ENCODE results near the gene CRACR2B.

Gene CRACR2B

DNA sequence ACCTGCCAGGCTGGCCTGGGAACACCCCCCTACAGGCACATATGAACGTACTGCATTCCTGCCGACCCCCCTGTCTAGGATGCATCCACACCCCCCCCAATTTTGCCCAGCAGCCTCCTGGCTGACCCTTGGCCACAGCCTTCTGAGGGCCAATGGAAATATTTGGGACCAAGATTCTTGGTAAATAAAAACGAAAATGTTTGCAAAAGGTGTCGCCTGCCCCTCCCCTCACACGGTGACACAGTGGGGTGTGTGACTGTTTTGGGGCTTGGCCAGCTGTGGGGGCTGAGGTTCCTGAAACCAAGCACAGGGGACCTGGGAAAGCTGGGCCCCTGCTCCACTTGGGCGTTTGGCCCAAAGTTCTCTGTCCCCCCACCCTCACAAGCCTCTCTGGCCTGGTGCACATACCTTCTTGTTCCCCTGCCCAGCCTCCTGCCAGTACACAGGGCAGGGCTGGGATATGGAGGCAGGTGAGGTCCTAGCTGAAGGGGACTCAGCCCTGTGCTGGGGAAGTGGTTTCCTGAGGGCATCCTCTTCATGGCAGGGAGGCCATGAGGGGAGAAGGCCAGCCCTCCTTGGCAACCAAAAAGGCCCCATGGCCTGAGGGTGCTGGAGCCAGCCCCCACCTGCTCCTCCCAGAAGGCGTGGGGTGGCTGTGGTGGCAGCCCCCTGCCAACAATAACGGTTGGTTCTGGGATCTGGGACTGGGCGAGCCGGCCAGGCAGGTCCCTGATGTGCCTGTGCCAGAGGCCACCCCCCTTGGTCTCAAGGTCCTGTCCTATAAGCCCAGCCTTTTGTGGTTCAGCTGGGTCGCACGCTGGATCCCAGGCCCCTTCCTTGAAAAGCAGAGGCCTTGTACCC is 2.1 kb upstream of the CRACR2B start:
- DNase-seq (ENCODE audit: extremely low read depth in 1 of 2, low read depth in 1 of 2) = no peak

DNA sequence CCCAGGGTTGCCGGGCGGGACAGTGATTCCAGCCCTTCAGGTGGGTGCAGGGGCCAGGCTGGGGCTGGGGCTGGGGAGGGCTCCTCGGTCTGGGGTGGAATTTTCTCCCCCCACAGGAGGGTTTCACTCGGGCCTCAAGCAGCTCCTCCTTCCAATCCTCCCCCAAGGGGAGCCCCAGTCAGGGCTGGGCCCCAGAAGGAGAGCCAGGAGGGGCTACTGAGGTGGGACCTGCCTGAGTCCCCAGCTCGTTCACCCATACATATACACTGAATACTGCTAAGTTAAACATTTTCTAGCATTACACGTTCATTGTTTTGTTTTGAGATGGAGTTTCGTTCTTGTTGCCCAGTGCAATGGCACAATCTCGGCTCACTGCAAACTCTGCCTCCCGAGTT is 1.5 kb upstream of the CRACR2B start:
- no peak for DNase-seq (ENCODE audit: extremely low read depth in 1 of 2, low read depth in 1 of 2)

GRCh38 chr11:826836-827145 is 928 bp upstream of the CRACR2B start:
- no peak for DNase-seq (ENCODE audit: extremely low read depth in 1 of 2, low read depth in 1 of 2)

DNA sequence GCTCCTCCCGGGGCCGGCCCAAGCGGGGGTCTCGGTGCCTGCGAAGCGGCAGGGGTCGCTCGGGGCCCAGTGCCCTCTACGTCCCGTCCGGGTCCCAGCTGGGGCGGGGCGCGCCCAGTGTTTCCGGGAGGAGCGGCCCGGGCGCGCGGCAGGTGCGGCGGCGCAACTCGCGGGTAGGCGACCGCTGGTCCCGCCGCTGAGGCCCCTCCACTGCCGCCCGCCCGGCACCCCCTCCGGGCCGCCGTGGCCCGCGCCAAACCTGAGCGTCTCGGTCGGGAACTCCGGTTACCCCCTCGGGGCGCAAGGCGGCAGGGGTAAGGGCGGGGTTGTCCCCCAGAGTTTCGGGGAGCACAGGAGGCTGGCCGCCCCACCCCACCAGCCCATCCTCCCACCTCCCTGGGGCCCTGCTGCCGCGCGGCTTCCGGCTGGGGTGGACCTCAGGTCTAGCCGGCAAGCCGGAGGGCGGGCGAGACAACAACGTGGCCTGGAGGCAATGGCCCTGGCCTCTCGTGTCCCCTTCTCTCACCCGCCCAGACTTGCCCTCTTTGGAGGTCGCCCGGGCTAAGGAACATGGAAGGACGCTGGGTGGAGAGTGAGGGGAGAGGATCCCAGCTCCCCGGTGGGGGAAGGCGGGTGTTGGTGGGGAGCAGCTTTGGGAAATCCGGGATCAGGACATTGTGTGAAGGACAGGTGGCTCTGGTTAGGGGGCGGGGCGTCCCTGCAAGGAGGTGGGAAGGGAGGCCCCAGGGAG is 398 bp upstream of the CRACR2B start:
- DNase-seq (ENCODE audit: extremely low read depth in 1 of 2, low read depth in 1 of 2) = no peak

- no peak for DNase-seq (ENCODE audit: extremely low read depth in 1 of 2, low read depth in 1 of 2)
Measured at GRCh38 chr11:828506-829175, 922 bp downstream of the CRACR2B start.

- no peak for DNase-seq (ENCODE audit: extremely low read depth in 1 of 2, low read depth in 1 of 2)
Measured at GRCh38 chr11:829176-829846, 1.6 kb downstream of the CRACR2B start.

DNA sequence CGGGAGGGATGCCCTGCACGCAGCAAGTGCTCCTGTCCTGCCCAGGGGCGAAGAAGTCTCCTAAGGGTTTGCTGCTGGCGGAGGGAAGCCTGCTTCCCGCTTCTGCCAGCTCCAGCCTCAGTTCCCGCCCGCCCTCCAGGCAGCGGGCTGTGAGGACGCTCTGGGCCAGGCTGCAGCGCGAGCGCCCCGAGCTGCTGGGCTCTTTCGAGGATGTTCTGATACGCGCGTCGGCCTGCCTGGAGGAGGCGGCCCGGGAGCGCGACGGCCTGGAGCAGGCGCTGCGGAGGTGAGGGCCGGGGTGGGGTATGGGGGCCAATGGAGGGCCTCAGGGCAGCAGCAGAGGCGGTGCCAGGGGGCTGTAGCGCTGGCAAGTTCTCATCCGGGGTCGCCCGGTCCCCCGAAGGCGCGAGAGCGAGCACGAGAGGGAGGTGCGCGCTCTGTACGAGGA is 2.2 kb downstream of the CRACR2B start:
- no peak for DNase-seq (ENCODE audit: extremely low read depth in 1 of 2, low read depth in 1 of 2)

GRCh38 chr11:830295-831117 is 2.8 kb downstream of the CRACR2B start:
- DNase-seq (ENCODE audit: extremely low read depth in 1 of 2, low read depth in 1 of 2) = peak in 1 of 2 donors; percentile 47

- DNase-seq (ENCODE audit: extremely low read depth in 1 of 2, low read depth in 1 of 2) = no peak
Measured at GRCh38 chr11:831118-831864, 3.6 kb downstream of the CRACR2B start.

GRCh38 chr11:831961-832528 is 4.3 kb downstream of the CRACR2B start:
- DNase-seq (ENCODE audit: extremely low read depth in 1 of 2, low read depth in 1 of 2) = no peak

- peak in 1 of 2 donors; percentile 50 for DNase-seq (ENCODE audit: extremely low read depth in 1 of 2, low read depth in 1 of 2)
Measured at GRCh38 chr11:832529-833113, 4.9 kb downstream of the CRACR2B start, which contains the start of gene CD151. TSS of gene CD151 (plus strand) at chr11:832952. CDS start at chr11:836070, 3,118 bp downstream.

DNA sequence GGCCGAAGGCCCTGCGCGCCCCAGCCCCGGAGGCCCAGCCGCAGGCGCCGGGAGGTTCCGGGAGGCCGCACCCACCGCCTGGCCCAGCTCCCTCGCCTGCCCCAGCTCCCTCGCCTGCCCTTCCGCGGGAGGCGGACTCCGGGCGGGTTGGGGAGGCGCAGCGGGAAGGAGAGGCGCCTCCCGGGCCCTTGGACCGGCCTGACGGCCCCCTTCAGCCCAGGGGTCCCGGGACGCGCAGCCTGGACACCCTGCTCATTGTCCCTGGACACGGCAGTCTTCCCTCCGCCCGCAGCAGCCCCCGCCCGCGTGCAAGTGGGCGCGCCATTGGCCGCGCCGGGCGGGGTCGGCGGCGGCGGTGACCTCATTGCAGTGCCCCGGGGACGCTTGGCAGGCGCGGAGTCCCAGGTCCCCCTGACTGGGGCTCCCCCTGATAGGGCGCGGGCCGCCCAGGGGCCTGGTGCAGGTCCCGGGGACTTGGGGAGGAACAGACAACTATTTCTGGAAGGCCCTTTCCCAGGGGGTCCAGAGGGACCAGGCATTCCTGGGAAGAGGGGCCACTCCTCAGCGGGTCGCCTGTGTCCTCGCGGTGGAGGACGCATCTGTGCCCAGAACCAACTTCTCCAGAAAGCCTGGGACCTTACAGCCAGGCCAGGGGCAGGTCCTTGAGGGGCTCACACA is 5.5 kb downstream of the CRACR2B start:
- DNase-seq (ENCODE audit: extremely low read depth in 1 of 2, low read depth in 1 of 2) = no peak

GRCh38 chr11:833849-834311 is 6.2 kb downstream of the CRACR2B start:
- no peak for DNase-seq (ENCODE audit: extremely low read depth in 1 of 2, low read depth in 1 of 2)

DNA sequence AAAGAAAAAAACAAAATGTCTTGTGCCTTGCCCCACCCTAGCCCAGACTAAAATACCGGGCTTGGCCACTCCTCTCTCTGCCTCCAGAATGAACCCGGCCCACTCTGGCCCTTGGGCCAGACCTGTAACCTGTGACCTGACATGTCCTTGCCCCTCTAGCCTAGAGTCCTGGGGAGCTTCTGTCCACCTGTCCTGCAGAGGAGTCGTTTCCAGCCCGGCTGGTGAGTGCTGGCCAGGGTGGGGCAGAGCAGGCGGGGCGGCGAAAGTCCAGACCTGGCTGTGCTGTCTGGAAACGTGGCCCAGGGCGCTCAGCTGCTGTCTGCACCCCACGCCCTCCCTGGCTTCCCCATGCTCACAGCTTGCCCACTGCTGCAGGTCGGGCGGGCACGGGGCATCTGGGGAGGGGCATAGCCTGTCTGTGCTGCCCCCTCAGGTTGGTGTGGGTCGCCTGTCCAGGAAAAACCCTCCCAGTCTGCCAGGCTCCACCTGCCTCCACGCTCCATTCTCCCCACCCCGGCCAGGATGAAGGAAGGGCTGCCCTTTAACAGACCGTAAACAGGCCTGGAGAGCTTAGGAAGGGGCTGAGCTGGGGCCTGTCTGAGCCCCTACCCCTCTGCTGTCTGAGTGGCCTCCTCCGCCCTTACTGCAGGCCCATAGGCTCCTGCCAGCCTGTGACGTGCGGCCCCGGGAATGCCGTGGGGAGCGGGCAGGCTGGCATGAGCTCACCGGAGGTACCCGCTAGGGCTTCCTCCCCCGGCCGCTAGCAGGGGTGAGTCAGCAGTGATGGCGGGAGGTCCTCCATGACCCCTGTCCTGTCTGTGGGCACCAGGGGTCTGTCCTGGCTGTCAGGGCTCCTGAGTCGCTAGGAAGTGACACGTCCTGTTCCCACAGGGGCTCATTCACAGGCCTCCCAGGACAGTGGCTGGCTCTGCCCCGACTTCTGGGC is 6.9 kb downstream of the CRACR2B start:
- DNase-seq (ENCODE audit: extremely low read depth in 1 of 2, low read depth in 1 of 2) = no peak

- no peak for DNase-seq (ENCODE audit: extremely low read depth in 1 of 2, low read depth in 1 of 2)
Measured at GRCh38 chr11:836274-836673, 8.6 kb downstream of the CRACR2B start.

DNA sequence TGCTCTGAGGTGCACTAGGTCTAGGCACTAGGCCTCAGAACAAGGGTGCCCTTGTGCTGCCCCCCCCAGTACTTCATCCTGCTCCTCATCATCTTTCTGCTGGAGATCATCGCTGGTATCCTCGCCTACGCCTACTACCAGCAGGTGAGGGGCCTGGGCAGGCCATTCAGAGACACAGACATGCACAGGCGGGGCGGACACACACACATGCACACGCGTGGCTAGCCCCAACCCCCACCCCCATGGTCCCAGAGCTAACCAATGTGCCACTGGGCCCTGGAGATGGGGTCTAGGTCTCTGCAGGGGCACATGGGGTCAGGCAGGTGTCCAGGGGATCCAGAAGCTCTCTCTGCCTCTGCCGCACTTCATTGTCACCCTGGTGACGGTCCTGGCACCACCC is 9.0 kb downstream of the CRACR2B start:
- DNase-seq (ENCODE audit: extremely low read depth in 1 of 2, low read depth in 1 of 2) = no peak

Data from activated CD8-positive, alpha-beta memory T cell treated with anti-CD3 and anti-CD28 coated beads for 1 hour (primary cell).